ENCODE results near the gene ANGPT4. TPM values are rescaled to one million over a fixed set of nuclear protein-coding genes. Genes with fewer than 3 reads are reported as not detected.

The ANGPT4 gene
- polyA plus RNA-seq, 3 donors, result 0.07 to 0.14 TPM; not detected in 1

DNA sequence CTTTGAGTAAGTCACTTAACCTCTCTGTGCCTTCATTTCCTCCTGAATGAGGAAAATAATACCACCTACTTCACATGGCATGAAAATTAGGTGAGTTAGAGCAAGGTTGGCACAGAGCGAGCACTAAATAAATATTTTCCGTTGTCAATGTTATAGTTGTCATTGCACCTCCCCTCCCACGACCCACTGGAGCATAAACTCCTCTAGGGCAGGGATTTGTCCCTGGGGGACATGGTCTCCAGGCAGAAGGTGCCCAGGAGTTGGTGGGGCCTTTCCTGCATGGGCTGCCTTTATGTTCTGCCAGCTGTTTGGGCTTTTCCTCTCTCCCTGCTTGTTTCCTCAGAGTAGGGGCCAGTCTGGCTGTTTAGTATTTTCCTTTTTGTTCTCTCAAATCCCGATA lies 1.3 kb upstream of the ANGPT4 start:
- intact Hi-C loops (cut with micrococcal nuclease), result no loop called here
- H4K20me1 ChIP-seq (ENCODE audit: insufficient read depth, low read length), result no peaks in the 10 kb centered on the region
- no peak overlapping the region for H3K4me3 ChIP-seq (replicated peaks in 1 of 3; ENCODE audit: low read depth in 2 of 3, low read length in 3 of 3)
- H3K79me2 ChIP-seq (ENCODE audit: insufficient read depth, low read length), result no peaks in the 10 kb centered on the region
- H3K36me3 ChIP-seq (replicated peaks in 1 of 2; ENCODE audit: control insufficient read depth in 1 of 2, insufficient read depth in 2 of 2, low read length in 2 of 2), result no peaks in the 10 kb centered on the region
- no peak overlapping the region for H3K4me2 ChIP-seq (replicated peaks; ENCODE audit: extremely low read depth, low read length, poor library complexity, severe bottlenecking)
- no peak overlapping the region for H2AFZ ChIP-seq (ENCODE audit: insufficient read depth, low read depth, low read length, poor library complexity, severe bottlenecking)
- no peak overlapping the region for H3K27ac Mint-ChIP-seq
- 80% methylated on average over 1 of the region's 4 CpGs for WGBS (ENCODE audit: insufficient coverage)
- H3K27me3 Mint-ChIP-seq (ENCODE audit: low read depth in 3 of 3), result peaks cover 5 to 24% (median 19%) of the 10 kb centered on the region in 3 donors
- peaks cover 57% of the 10 kb centered on the region for H3K4me1 Mint-ChIP-seq
- no peak overlapping the region for H3K27ac ChIP-seq (ENCODE audit: low read depth in 1 of 2, low read length in 2 of 2)
- H3K27me3 ChIP-seq (ENCODE audit: control insufficient read depth in 2 of 2, insufficient read depth in 2 of 2, low read length in 2 of 2), result no peaks in the 10 kb centered on the region
- H3K9me3 ChIP-seq (replicated peaks in 1 of 2; ENCODE audit: control insufficient read depth in 1 of 2, insufficient read depth in 1 of 2, low read length in 2 of 2), result no peaks in the 10 kb centered on the region
- TF ChIP-seq, protein P1, sequence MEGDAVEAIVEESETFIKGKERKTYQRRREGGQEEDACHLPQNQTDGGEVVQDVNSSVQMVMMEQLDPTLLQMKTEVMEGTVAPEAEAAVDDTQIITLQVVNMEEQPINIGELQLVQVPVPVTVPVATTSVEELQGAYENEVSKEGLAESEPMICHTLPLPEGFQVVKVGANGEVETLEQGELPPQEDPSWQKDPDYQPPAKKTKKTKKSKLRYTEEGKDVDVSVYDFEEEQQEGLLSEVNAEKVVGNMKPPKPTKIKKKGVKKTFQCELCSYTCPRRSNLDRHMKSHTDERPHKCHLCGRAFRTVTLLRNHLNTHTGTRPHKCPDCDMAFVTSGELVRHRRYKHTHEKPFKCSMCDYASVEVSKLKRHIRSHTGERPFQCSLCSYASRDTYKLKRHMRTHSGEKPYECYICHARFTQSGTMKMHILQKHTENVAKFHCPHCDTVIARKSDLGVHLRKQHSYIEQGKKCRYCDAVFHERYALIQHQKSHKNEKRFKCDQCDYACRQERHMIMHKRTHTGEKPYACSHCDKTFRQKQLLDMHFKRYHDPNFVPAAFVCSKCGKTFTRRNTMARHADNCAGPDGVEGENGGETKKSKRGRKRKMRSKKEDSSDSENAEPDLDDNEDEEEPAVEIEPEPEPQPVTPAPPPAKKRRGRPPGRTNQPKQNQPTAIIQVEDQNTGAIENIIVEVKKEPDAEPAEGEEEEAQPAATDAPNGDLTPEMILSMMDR (IDR thresholded peaks at IDR 0.05), result no peak
- H3K9me3 Mint-ChIP-seq, result peaks cover 0 to 3% (median 0%) of the 10 kb centered on the region in 7 donors
- DNase-seq, result no peak
- H3K36me3 Mint-ChIP-seq, result peaks cover 0 to 3% of the 10 kb centered on the region in 2 donors
- H3K4me1 ChIP-seq (ENCODE audit: control insufficient read depth in 1 of 2, insufficient read depth in 2 of 2, low read length in 2 of 2), result peaks cover 45 to 54% of the 10 kb centered on the region in 2 donors
- no peak overlapping the region for H3K4me3 Mint-ChIP-seq
- no peak overlapping the region for H3K9ac ChIP-seq (ENCODE audit: insufficient read depth, low read length, poor library complexity, severe bottlenecking)

- TF ChIP-seq, protein P1 (IDR thresholded peaks at IDR 0.05), result no peak
- H3K79me2 ChIP-seq (ENCODE audit: insufficient read depth, low read length), result no peaks in the 10 kb centered on the region
- H3K27ac ChIP-seq (ENCODE audit: low read depth in 1 of 2, low read length in 2 of 2), result no peak overlapping the region
- DNase-seq, result no peak
- Mint-ChIP-seq H3K4me1 (peaks cover 54% of the 10 kb centered on the region), H3K27ac (no peak overlapping the region), H3K4me3 (no peak overlapping the region), H3K36me3 (peaks cover 0 to 2% of the 10 kb centered on the region in 2 donors), H3K9me3 (peaks cover 0 to 3% (median 0%) of the 10 kb centered on the region in 7 donors), H3K27me3 (ENCODE audit: low read depth in 3 of 3) (peaks cover 5 to 24% (median 19%) of the 10 kb centered on the region in 3 donors)
- no CpG with 5 or more reads among the region's 5 CpGs for WGBS (ENCODE audit: insufficient coverage)
- H3K9ac ChIP-seq (ENCODE audit: insufficient read depth, low read length, poor library complexity, severe bottlenecking), result no peak overlapping the region
- H3K9me3 ChIP-seq (replicated peaks in 1 of 2; ENCODE audit: control insufficient read depth in 1 of 2, insufficient read depth in 1 of 2, low read length in 2 of 2), result no peaks in the 10 kb centered on the region
- peaks cover 44 to 52% of the 10 kb centered on the region in 2 donors for H3K4me1 ChIP-seq (ENCODE audit: control insufficient read depth in 1 of 2, insufficient read depth in 2 of 2, low read length in 2 of 2)
- no peaks in the 10 kb centered on the region for H3K27me3 ChIP-seq (ENCODE audit: control insufficient read depth in 2 of 2, insufficient read depth in 2 of 2, low read length in 2 of 2)
- H2AFZ ChIP-seq (ENCODE audit: insufficient read depth, low read depth, low read length, poor library complexity, severe bottlenecking), result no peak overlapping the region
- H3K4me3 ChIP-seq (replicated peaks in 1 of 3; ENCODE audit: low read depth in 2 of 3, low read length in 3 of 3), result no peak overlapping the region
- H4K20me1 ChIP-seq (ENCODE audit: insufficient read depth, low read length), result no peaks in the 10 kb centered on the region
- intact Hi-C loops (cut with micrococcal nuclease), result no loop called here
- no peaks in the 10 kb centered on the region for H3K36me3 ChIP-seq (replicated peaks in 1 of 2; ENCODE audit: control insufficient read depth in 1 of 2, insufficient read depth in 2 of 2, low read length in 2 of 2)
- no peak overlapping the region for H3K4me2 ChIP-seq (replicated peaks; ENCODE audit: extremely low read depth, low read length, poor library complexity, severe bottlenecking)
Observed at GRCh38 chr20:916825-917224, 691 bp upstream of the ANGPT4 start.
